ENCODE measurements around the gene SBF2.

SBF2 gene

GRCh38 chr11:9962722-9963121 lies 331.3 kb downstream of the SBF2 start:
- CTCF ChIA-PET = interaction anchor here (3.2 kb wide), 1 partner anchor 11 kb away, joined by 21 read pairs; no protein-coding TSS in a partner anchor
- DNase-seq (ENCODE audit: extremely low spot score) = peak; percentile 66
- POLR2A ChIA-PET = no interaction called here
- no peak for TF ChIP-seq CTCF (IDR thresholded peaks at IDR 0.05; ENCODE audit: control extremely low read depth, extremely low read depth, low read depth, missing control alignments)

GRCh38 chr11:9957072-9957471 lies 336.9 kb downstream of the SBF2 start:
- CTCF ChIA-PET = interaction anchor here (1.0 to 1.6 kb wide), 2 partner anchors 8 to 16 kb away, joined by 3 to 4 read pairs; no protein-coding TSS in a partner anchor

GRCh38 chr11:9956483-9956882 lies 337.5 kb downstream of the SBF2 start:
- POLR2A ChIA-PET = no interaction called here
- TF ChIP-seq CTCF (IDR thresholded peaks at IDR 0.05; ENCODE audit: control extremely low read depth, extremely low read depth, low read depth, missing control alignments) = no peak
- CTCF ChIA-PET = interaction anchor here (1.0 kb wide), 1 partner anchor 16 kb away, joined by 3 read pairs; no protein-coding TSS in a partner anchor
- DNase-seq (ENCODE audit: extremely low spot score) = no peak

More at GRCh38 chr11:9957072-9957471, 336.9 kb downstream of the SBF2 start:
- POLR2A ChIA-PET = no interaction called here
- no peak for TF ChIP-seq CTCF (IDR thresholded peaks at IDR 0.05; ENCODE audit: control extremely low read depth, extremely low read depth, low read depth, missing control alignments)
- no peak for DNase-seq (ENCODE audit: extremely low spot score)

- ChIA-PET CTCF (no interaction called here), POLR2A (no interaction called here)
- no peak for TF ChIP-seq CTCF (IDR thresholded peaks at IDR 0.05; ENCODE audit: control extremely low read depth, extremely low read depth, low read depth, missing control alignments)
- DNase-seq (ENCODE audit: extremely low spot score) = no peak
These were observed 338.6 kb downstream of the SBF2 start for GRCh38 chr11:9955391-9955790.

GRCh38 chr11:9953994-9954626 lies 339.9 kb downstream of the SBF2 start:
- no peak for TF ChIP-seq CTCF (IDR thresholded peaks at IDR 0.05; ENCODE audit: control extremely low read depth, extremely low read depth, low read depth, missing control alignments)
- no peak for DNase-seq (ENCODE audit: extremely low spot score)
- ChIA-PET CTCF (no interaction called here), POLR2A (no interaction called here)

- ChIA-PET CTCF (interaction anchor here (0.7 kb wide), 1 partner anchor 16 kb away, joined by 3 read pairs; no protein-coding TSS in a partner anchor), POLR2A (no interaction called here)
These were observed 341.4 kb downstream of the SBF2 start for GRCh38 chr11:9952511-9953196.

More at GRCh38 chr11:9952511-9953196, 341.4 kb downstream of the SBF2 start:
- DNase-seq (ENCODE audit: extremely low spot score) = no peak
- TF ChIP-seq CTCF (IDR thresholded peaks at IDR 0.05; ENCODE audit: control extremely low read depth, extremely low read depth, low read depth, missing control alignments) = no peak

All from GM10248 (cell line).